Measurements from ENCODE around the gene TTLL11.
A peak's percentile ranks its signal among the peaks of the same experiment; 100 is the strongest.

The TTLL11 gene

GRCh38 chr9:121979736-121980135 is 113.4 kb downstream of the TTLL11 start:
- no peak for ATAC-seq (ENCODE audit: low read depth)
- H3K4me1 ChIP-seq (ENCODE audit: insufficient read depth, poor library complexity, severe bottlenecking): peaks cover 11% of the 10 kb centered on the region
- H3K36me3 ChIP-seq (ENCODE audit: low read depth): no peaks in the 10 kb centered on the region
- H3K9me3 ChIP-seq (ENCODE audit: severe bottlenecking): no peaks in the 10 kb centered on the region
- no peak overlapping the region for H3K27ac ChIP-seq (ENCODE audit: poor library complexity, severe bottlenecking)
- TF ChIP-seq CTCF (IDR thresholded peaks at IDR 0.05; ENCODE audit: poor library complexity, severe bottlenecking): no peak
- no peak overlapping the region for H3K4me3 ChIP-seq (ENCODE audit: severe bottlenecking)
- no peaks in the 10 kb centered on the region for H3K27me3 ChIP-seq (ENCODE audit: insufficient read depth, poor library complexity, severe bottlenecking)
- no peak for DNase-seq (ENCODE audit: low spot score)

GRCh38 chr9:121976751-121977150 is 116.4 kb downstream of the TTLL11 start:
- peaks cover 39% of the 10 kb centered on the region for H3K4me1 ChIP-seq (ENCODE audit: insufficient read depth, poor library complexity, severe bottlenecking)
- TF ChIP-seq CTCF (IDR thresholded peaks at IDR 0.05; ENCODE audit: poor library complexity, severe bottlenecking): no peak
- ATAC-seq (ENCODE audit: low read depth) (no peak), DNase-seq (ENCODE audit: low spot score) (no peak)
- H3K9me3 ChIP-seq (ENCODE audit: severe bottlenecking): no peaks in the 10 kb centered on the region
- no peaks in the 10 kb centered on the region for H3K36me3 ChIP-seq (ENCODE audit: low read depth)
- no peak overlapping the region for H3K27ac ChIP-seq (ENCODE audit: poor library complexity, severe bottlenecking)
- H3K27me3 ChIP-seq (ENCODE audit: insufficient read depth, poor library complexity, severe bottlenecking): no peaks in the 10 kb centered on the region
- H3K4me3 ChIP-seq (ENCODE audit: severe bottlenecking): no peak overlapping the region

GRCh38 chr9:121975801-121976277 is 117.3 kb downstream of the TTLL11 start:
- H3K4me3 ChIP-seq (ENCODE audit: severe bottlenecking): no peak overlapping the region
- peaks cover 39% of the 10 kb centered on the region for H3K4me1 ChIP-seq (ENCODE audit: insufficient read depth, poor library complexity, severe bottlenecking)
- no peak for TF ChIP-seq CTCF (IDR thresholded peaks at IDR 0.05; ENCODE audit: poor library complexity, severe bottlenecking)
- no peaks in the 10 kb centered on the region for H3K27me3 ChIP-seq (ENCODE audit: insufficient read depth, poor library complexity, severe bottlenecking)
- ATAC-seq (ENCODE audit: low read depth) (no peak), DNase-seq (ENCODE audit: low spot score) (no peak)
- H3K27ac ChIP-seq (ENCODE audit: poor library complexity, severe bottlenecking): peak overlapping the region; percentile 83
- no peaks in the 10 kb centered on the region for H3K9me3 ChIP-seq (ENCODE audit: severe bottlenecking)
- H3K36me3 ChIP-seq (ENCODE audit: low read depth): no peaks in the 10 kb centered on the region

- no peak for TF ChIP-seq CTCF (IDR thresholded peaks at IDR 0.05; ENCODE audit: poor library complexity, severe bottlenecking)
- ATAC-seq (ENCODE audit: low read depth) (no peak), DNase-seq (ENCODE audit: low spot score) (no peak)
- Histone ChIP-seq H3K36me3 (ENCODE audit: low read depth) (no peaks in the 10 kb centered on the region), H3K4me3 (ENCODE audit: severe bottlenecking) (no peak overlapping the region), H3K9me3 (ENCODE audit: severe bottlenecking) (no peaks in the 10 kb centered on the region), H3K27ac (ENCODE audit: poor library complexity, severe bottlenecking) (peak overlapping the region; percentile 83), H3K4me1 (ENCODE audit: insufficient read depth, poor library complexity, severe bottlenecking) (peaks cover 39% of the 10 kb centered on the region), H3K27me3 (ENCODE audit: insufficient read depth, poor library complexity, severe bottlenecking) (no peaks in the 10 kb centered on the region)
These were observed 118.7 kb downstream of the TTLL11 start for GRCh38 chr9:121974421-121974820.

GRCh38 chr9:121972501-121972981 is 120.6 kb downstream of the TTLL11 start:
- Histone ChIP-seq H3K27ac (ENCODE audit: poor library complexity, severe bottlenecking) (peak overlapping the region; percentile 83), H3K36me3 (ENCODE audit: low read depth) (no peaks in the 10 kb centered on the region), H3K4me1 (ENCODE audit: insufficient read depth, poor library complexity, severe bottlenecking) (peaks cover 42% of the 10 kb centered on the region), H3K27me3 (ENCODE audit: insufficient read depth, poor library complexity, severe bottlenecking) (no peaks in the 10 kb centered on the region), H3K9me3 (ENCODE audit: severe bottlenecking) (no peaks in the 10 kb centered on the region), H3K4me3 (ENCODE audit: severe bottlenecking) (no peak overlapping the region)
- ATAC-seq (ENCODE audit: low read depth) (peak; percentile 99), DNase-seq (ENCODE audit: low spot score) (peak; percentile 92)
- TF ChIP-seq CTCF (IDR thresholded peaks at IDR 0.05; ENCODE audit: poor library complexity, severe bottlenecking): no peak

All from RWPE2 (cell line).